Measurements from ENCODE around the gene SUSD6.
"Not testable (repeated sequence)": the region's sequence is repeated elsewhere in the genome, so short reads cannot be mapped to it uniquely, and the experiment has no call there.

SUSD6 gene

GRCh38 chr14:69593018-69593677, 18.2 kb upstream of the SUSD6 start:
- no peak for DNase-seq

GRCh38 chr14:69594846-69595245, 16.6 kb upstream of the SUSD6 start:
- no peak for DNase-seq

GRCh38 chr14:69595336-69595735, 16.1 kb upstream of the SUSD6 start:
- no peak for DNase-seq

GRCh38 chr14:69599431-69599830, 12.0 kb upstream of the SUSD6 start:
- not testable (repeated sequence) for DNase-seq

GRCh38 chr14:69600304-69600891, 11.0 kb upstream of the SUSD6 start:
- no peak for DNase-seq

- no peak for DNase-seq
Observed at GRCh38 chr14:69605738-69606137, 5.7 kb upstream of the SUSD6 start.

- DNase-seq = no peak
Observed at GRCh38 chr14:69606258-69607184, 4.9 kb upstream of the SUSD6 start.

- DNase-seq = no peak
Observed at GRCh38 chr14:69610020-69610873, 1.1 kb upstream of the SUSD6 start.

- DNase-seq = no peak
Observed at GRCh38 chr14:69610874-69611171, 573 bp upstream of the SUSD6 start.

GRCh38 chr14:69612014-69612782, 802 bp downstream of the SUSD6 start:
- peak; percentile 41 for DNase-seq

GRCh38 chr14:69612783-69613130, 1.4 kb downstream of the SUSD6 start:
- no peak for DNase-seq

GRCh38 chr14:69613312-69614073, 2.1 kb downstream of the SUSD6 start:
- no peak for DNase-seq

- no peak for DNase-seq
Observed at GRCh38 chr14:69614592-69614991, 3.2 kb downstream of the SUSD6 start.

- DNase-seq = no peak
Observed at GRCh38 chr14:69615121-69615495, 3.7 kb downstream of the SUSD6 start.

GRCh38 chr14:69615496-69616407, 4.4 kb downstream of the SUSD6 start:
- DNase-seq = no peak

GRCh38 chr14:69616408-69616773, 5.0 kb downstream of the SUSD6 start:
- DNase-seq = no peak

- DNase-seq = no peak
Observed at GRCh38 chr14:69617796-69618195, 6.4 kb downstream of the SUSD6 start.

- no peak for DNase-seq
Observed at GRCh38 chr14:69619012-69619411, 7.6 kb downstream of the SUSD6 start.

GRCh38 chr14:69620211-69620611, 8.8 kb downstream of the SUSD6 start:
- DNase-seq = no peak

- no peak for DNase-seq
Observed at GRCh38 chr14:69620981-69621380, 9.6 kb downstream of the SUSD6 start.

- DNase-seq = no peak
Observed at GRCh38 chr14:69624136-69624535, 12.7 kb downstream of the SUSD6 start.

Measured in T-helper 9 cell (primary cell).